SK-N-MC (cell line): ENCODE measurements around the gene AK1.
"Not testable (repeated sequence)": the region's sequence is repeated elsewhere in the genome, so short reads cannot be mapped to it uniquely, and the experiment has no call there.

ENCODE experiments used
- DNase-seq: peaks from one replicate; pipeline ENCODE4 v3.0.0-alpha.2; 2011; ENCODE audit warnings: low read depth, low spot score
- H3K27ac ChIP-seq: fragments of 200-600 bp; sonication (generic); 2 replicates; pipeline ENCODE4 v1.5.1; 2016; ENCODE audit warnings: mixed run types
- H3K36me3 ChIP-seq: fragments of 200-600 bp; sonication (generic); 2 replicates; pipeline ENCODE4 v1.6.1; 2017; ENCODE audit warnings: antibody characterized with exemption, low read length, mixed read lengths; ENCODE audit not compliant: insufficient read depth
- H3K4me3 ChIP-seq: fragments of 200-600 bp; sonication (generic); 2 replicates; pipeline ENCODE4 v1.5.1; 2016
- H3K9ac ChIP-seq: fragments of 200-600 bp; sonication (generic); 2 replicates; pipeline ENCODE4 v1.8.0; 2017; ENCODE audit warnings: mixed run types, mixed read lengths; ENCODE audit not compliant: insufficient read length
- H3K9me3 ChIP-seq: fragments of 200-600 bp; sonication (generic); 2 replicates; pipeline ENCODE4 v1.6.1; 2017; ENCODE audit warnings: low read depth, mild to moderate bottlenecking, antibody characterized with exemption, low read length, moderate library complexity, mixed read lengths
- EZH2 ChIP-seq: fragments of 200-600 bp; sonication (generic); IDR thresholded peaks from one replicate; pipeline ENCODE4 v1.6.1; 2017; ENCODE audit warnings: antibody characterized with exemption
- FOXP2 ChIP-seq: optimal IDR thresholded peaks from 2 replicates; pipeline ENCODE3; 2011; ENCODE audit warnings: mild to moderate bottlenecking, moderate library complexity; ENCODE audit not compliant: insufficient read depth; ENCODE audit errors: extremely low read length, control extremely low read depth
- POLR2AphosphoS5 ChIP-seq: IDR thresholded peaks from 2 replicates; pipeline ENCODE4 v1.6.1; 2012; ENCODE audit warnings: mild to moderate bottlenecking, low read depth, low read length, borderline replicate concordance

Gene AK1

GRCh38 chr9:127873886-127874285 lies 3.6 kb downstream of the AK1 start:
- H3K36me3 ChIP-seq: no peaks in the 10 kb centered on the region
- TF ChIP-seq POLR2AphosphoS5 (no peak), FOXP2 (no peak), EZH2 (no peak)
- no peak for DNase-seq
- H3K9ac ChIP-seq: no peak overlapping the region
- no peak overlapping the region for H3K27ac ChIP-seq
- no peak overlapping the region for H3K4me3 ChIP-seq
- H3K9me3 ChIP-seq: no peaks in the 10 kb centered on the region

GRCh38 chr9:127873223-127873691 lies 4.2 kb downstream of the AK1 start:
- no peak overlapping the region for H3K9ac ChIP-seq

GRCh38 chr9:127872369-127873222 lies 4.9 kb downstream of the AK1 start:
- no peak for DNase-seq
- Histone ChIP-seq H3K4me3 (no peak overlapping the region), H3K36me3 (no peaks in the 10 kb centered on the region), H3K9me3 (no peaks in the 10 kb centered on the region), H3K27ac (no peak overlapping the region), H3K9ac (no peak overlapping the region)
- TF ChIP-seq POLR2AphosphoS5: no peak
- no peak for TF ChIP-seq FOXP2
- no peak for TF ChIP-seq EZH2

More at GRCh38 chr9:127873223-127873691, 4.2 kb downstream of the AK1 start:
- no peak for DNase-seq
- Histone ChIP-seq H3K4me3 (no peak overlapping the region), H3K27ac (no peak overlapping the region), H3K9me3 (no peaks in the 10 kb centered on the region), H3K36me3 (no peaks in the 10 kb centered on the region)
- no peak for TF ChIP-seq POLR2AphosphoS5

- no peak overlapping the region for H3K9ac ChIP-seq
- no peaks in the 10 kb centered on the region for H3K36me3 ChIP-seq
- DNase-seq: no peak
- no peak overlapping the region for H3K4me3 ChIP-seq
- H3K27ac ChIP-seq: no peak overlapping the region
- no peaks in the 10 kb centered on the region for H3K9me3 ChIP-seq
- no peak for TF ChIP-seq FOXP2
- no peak for TF ChIP-seq EZH2
- TF ChIP-seq POLR2AphosphoS5: no peak
Observed at GRCh38 chr9:127871531-127871930, 5.9 kb downstream of the AK1 start.

GRCh38 chr9:127870887-127871286 lies 6.6 kb downstream of the AK1 start:
- DNase-seq: no peak
- no peaks in the 10 kb centered on the region for H3K9me3 ChIP-seq
- no peak overlapping the region for H3K27ac ChIP-seq
- TF ChIP-seq POLR2AphosphoS5 (no peak), FOXP2 (no peak), EZH2 (no peak)
- H3K9ac ChIP-seq: no peak overlapping the region
- H3K4me3 ChIP-seq: no peak overlapping the region
- no peaks in the 10 kb centered on the region for H3K36me3 ChIP-seq

- not testable (repeated sequence) for H3K4me3 ChIP-seq, H3K27ac ChIP-seq, H3K36me3 ChIP-seq, H3K9ac ChIP-seq, DNase-seq, H3K9me3 ChIP-seq
Observed at GRCh38 chr9:127870153-127870491, 7.4 kb downstream of the AK1 start.

- no peaks in the 10 kb centered on the region for H3K9me3 ChIP-seq
- TF ChIP-seq FOXP2 (no peak), EZH2 (no peak), POLR2AphosphoS5 (no peak)
- H3K27ac ChIP-seq: no peak overlapping the region
- no peak overlapping the region for H3K4me3 ChIP-seq
- no peak overlapping the region for H3K9ac ChIP-seq
- DNase-seq: no peak
- H3K36me3 ChIP-seq: no peaks in the 10 kb centered on the region
Observed at GRCh38 chr9:127869310-127870152, 7.9 kb downstream of the AK1 start.

- Histone ChIP-seq H3K27ac (no peak overlapping the region), H3K9me3 (no peaks in the 10 kb centered on the region), H3K9ac (no peak overlapping the region), H3K4me3 (no peak overlapping the region), H3K36me3 (no peaks in the 10 kb centered on the region)
- TF ChIP-seq POLR2AphosphoS5: no peak
- TF ChIP-seq EZH2: no peak
- no peak for TF ChIP-seq FOXP2
- no peak for DNase-seq
Observed at GRCh38 chr9:127868278-127868902, 9.1 kb downstream of the AK1 start.
